Measurements from ENCODE around the gene MYL11. TPM values are rescaled to one million over a fixed set of nuclear protein-coding genes. Genes with fewer than 3 reads are reported as not detected.

MYL11 gene
- total RNA-seq, 1 experiment from 2014 or later: not detected

GRCh38 chr16:30418350-30419181 is 44.0 kb downstream of the MYL11 start:
- H3K4me1 ChIP-seq (ENCODE audit: low read length): peaks cover 26% of the 10 kb centered on the region
- H3K9me2 ChIP-seq (replicated peaks; ENCODE audit: insufficient read depth, low read length): no peaks in the 10 kb centered on the region
- peaks cover 5% of the 10 kb centered on the region; the same call in 1 of the 2 replicates for H3K79me2 ChIP-seq (ENCODE audit: low read length)
- H3K9me3 ChIP-seq (ENCODE audit: low read length): no peaks in the 10 kb centered on the region
- H3K27me3 ChIP-seq (ENCODE audit: low read length): no peaks in the 10 kb centered on the region
- H3K36me3 ChIP-seq (ENCODE audit: insufficient read depth, low read length): peaks cover 11% of the 10 kb centered on the region; the same call in 1 of the 2 replicates
- peak overlapping the region; percentile 61 for H3K9ac ChIP-seq (ENCODE audit: low read length)
- peak overlapping the region; percentile 88 for H3K4me2 ChIP-seq (ENCODE audit: low read depth, low read length, poor library complexity, severe bottlenecking)
- no peak overlapping the region for H2AFZ ChIP-seq (ENCODE audit: low read length)
- peak; percentile 61 for DNase-seq
- peak overlapping the region; percentile 50 for H3K27ac ChIP-seq (ENCODE audit: low read length)
- no peaks in the 10 kb centered on the region for H4K20me1 ChIP-seq (ENCODE audit: insufficient read depth, low read depth, low read length)
- H3K4me3 ChIP-seq (ENCODE audit: low read length): peak overlapping the region; percentile 70

- Histone ChIP-seq H3K27ac (ENCODE audit: low read length) (no peak overlapping the region), H3K4me3 (ENCODE audit: low read length) (no peak overlapping the region), H3K4me2 (ENCODE audit: low read depth, low read length, poor library complexity, severe bottlenecking) (no peak overlapping the region), H3K9me3 (ENCODE audit: low read length) (no peaks in the 10 kb centered on the region), H3K9ac (ENCODE audit: low read length) (no peak overlapping the region), H3K36me3 (ENCODE audit: insufficient read depth, low read length) (peaks cover 9% of the 10 kb centered on the region; the same call in 1 of the 2 replicates), H4K20me1 (ENCODE audit: insufficient read depth, low read depth, low read length) (no peaks in the 10 kb centered on the region), H3K79me2 (ENCODE audit: low read length) (peaks cover 8% of the 10 kb centered on the region), H3K9me2 (replicated peaks; ENCODE audit: insufficient read depth, low read length) (no peaks in the 10 kb centered on the region), H3K27me3 (ENCODE audit: low read length) (no peaks in the 10 kb centered on the region), H3K4me1 (ENCODE audit: low read length) (peaks cover 25% of the 10 kb centered on the region), H2AFZ (ENCODE audit: low read length) (no peak overlapping the region)
- DNase-seq: peak; percentile 36
Measured at GRCh38 chr16:30421010-30421409, 46.4 kb downstream of the MYL11 start.

Small RNA genes within 50 kb of the gene (small RNA-seq; reads per million reads assigned to genes)
- 2.6 reads per million, percentile 62 among the genes with 10 or more reads in this experiment for gene RF00406

Other genes with a start within 250 kb of the MYL11 start
- gene CORO1A, start 191.2 kb upstream of the MYL11 start, total RNA-seq (2014; rRNA removed; shearing (Covaris generic); ENCODE audit: low replicate concordance): 362 and 820 TPM in 2 replicates
- gene BOLA2B, start 181.1 kb upstream of the MYL11 start, total RNA-seq (2014; rRNA removed; shearing (Covaris generic); ENCODE audit: low replicate concordance): 98.5 and 166 TPM in 2 replicates
- gene SLX1A, start 180.9 kb upstream of the MYL11 start, total RNA-seq (2014; rRNA removed; shearing (Covaris generic); ENCODE audit: low replicate concordance): 18.3 and 101 TPM in 2 replicates
- gene SULT1A3, start 175.5 kb upstream of the MYL11 start, total RNA-seq (2014; rRNA removed; shearing (Covaris generic); ENCODE audit: low replicate concordance): 7.1 and 13.8 TPM in 2 replicates
- gene NPIPB13, start 126.3 kb upstream of the MYL11 start, total RNA-seq (2014; rRNA removed; shearing (Covaris generic); ENCODE audit: low replicate concordance): 0.58 and 9.1 TPM in 2 replicates
- 45.4 and 65.1 TPM in 2 replicates for gene CD2BP2, start 19.5 kb upstream of the MYL11 start, total RNA-seq (2014; rRNA removed; shearing (Covaris generic); ENCODE audit: low replicate concordance)
- gene TBC1D10B, start 4.3 kb upstream of the MYL11 start, total RNA-seq (2014; rRNA removed; shearing (Covaris generic); ENCODE audit: low replicate concordance): 31.2 and 45.5 TPM in 2 replicates
- gene SEPTIN1, start 7.8 kb downstream of the MYL11 start, total RNA-seq (2014; rRNA removed; shearing (Covaris generic); ENCODE audit: low replicate concordance): 64.1 and 117 TPM in 2 replicates
- 18.2 and 20.5 TPM in 2 replicates for gene ZNF48, start 20.6 kb downstream of the MYL11 start, total RNA-seq (2014; rRNA removed; shearing (Covaris generic); ENCODE audit: low replicate concordance)
- 13.1 and 20.0 TPM in 2 replicates for gene ZNF771, start 32.8 kb downstream of the MYL11 start, total RNA-seq (2014; rRNA removed; shearing (Covaris generic); ENCODE audit: low replicate concordance)
- gene DCTPP1, start 55.2 kb downstream of the MYL11 start, total RNA-seq (2014; rRNA removed; shearing (Covaris generic); ENCODE audit: low replicate concordance): 31.3 and 48.5 TPM in 2 replicates
- 16.3 and 21.8 TPM in 2 replicates for gene SEPHS2, start 71.1 kb downstream of the MYL11 start, total RNA-seq (2014; rRNA removed; shearing (Covaris generic); ENCODE audit: low replicate concordance)
- gene ITGAL, start 97.9 kb downstream of the MYL11 start, total RNA-seq (2014; rRNA removed; shearing (Covaris generic); ENCODE audit: low replicate concordance): 0.07 and 0.51 TPM in 2 replicates
- 59.4 and 107 TPM in 2 replicates for gene ZNF768, start 151.8 kb downstream of the MYL11 start, total RNA-seq (2014; rRNA removed; shearing (Covaris generic); ENCODE audit: low replicate concordance)
- gene ZNF747, start 160.1 kb downstream of the MYL11 start, total RNA-seq (2014; rRNA removed; shearing (Covaris generic); ENCODE audit: low replicate concordance): 9.8 and 16.9 TPM in 2 replicates
- gene ZNF764, start 183.6 kb downstream of the MYL11 start, total RNA-seq (2014; rRNA removed; shearing (Covaris generic); ENCODE audit: low replicate concordance): 7.0 and 15.8 TPM in 2 replicates
- gene ZNF688, start 196.9 kb downstream of the MYL11 start, total RNA-seq (2014; rRNA removed; shearing (Covaris generic); ENCODE audit: low replicate concordance): 18.0 and 24.9 TPM in 2 replicates
- gene ZNF785, start 210.9 kb downstream of the MYL11 start, total RNA-seq (2014; rRNA removed; shearing (Covaris generic); ENCODE audit: low replicate concordance): 14.9 and 20.8 TPM in 2 replicates
- gene ZNF689, start 235.6 kb downstream of the MYL11 start, total RNA-seq (2014; rRNA removed; shearing (Covaris generic); ENCODE audit: low replicate concordance): 6.9 and 7.5 TPM in 2 replicates